SU-DHL-6 (cell line): Measurements from ENCODE around the gene MEF2D.

Experiments used
- H2AFZ ChIP-seq: fragments of 200-600 bp; sonication (generic); 2 replicates; pipeline ENCODE4 v1.6.1; 2014; ENCODE audit warnings: low read depth, mild to moderate bottlenecking, moderate library complexity, mixed read lengths, antibody characterized with exemption, low read length; ENCODE audit not compliant: severe bottlenecking
- H3F3A ChIP-seq: fragments of 200-600 bp; shearing (Covaris generic); 2 replicates; pipeline ENCODE4 v1.6.0; 2016; ENCODE audit warnings: antibody characterized with exemption, mild to moderate bottlenecking; ENCODE audit not compliant: insufficient read depth
- H3K27ac ChIP-seq: fragments of 200-600 bp; sonication (generic); 2 replicates; pipeline ENCODE4 v1.5.1; 2016; ENCODE audit warnings: low read depth, mild to moderate bottlenecking, low read length, moderate library complexity, mixed read lengths
- H3K27me3 ChIP-seq: fragments of 200-600 bp; sonication (generic), shearing (Covaris generic); 2 replicates; pipeline ENCODE4 v1.6.0; 2014; ENCODE audit warnings: mild to moderate bottlenecking, low read length
- H3K36me3 ChIP-seq: fragments of 200-600 bp; sonication (generic); 2 replicates; pipeline ENCODE4 v1.6.1; 2014; ENCODE audit warnings: mild to moderate bottlenecking, low read length, mixed read lengths
- H3K4me2 ChIP-seq: fragments of 300-600, 200-600 bp; shearing (Covaris generic), sonication (generic); 2 replicates; pipeline ENCODE4 v1.6.0; 2014; ENCODE audit warnings: low read length, low read depth, mild to moderate bottlenecking; ENCODE audit not compliant: poor library complexity, severe bottlenecking
- H3K4me3 ChIP-seq: fragments of 200-600 bp; sonication (generic); 2 replicates; pipeline ENCODE4 v1.5.1; 2014; ENCODE audit warnings: antibody characterized with exemption, low read length, mild to moderate bottlenecking, mixed read lengths; ENCODE audit not compliant: insufficient read depth, poor library complexity, severe bottlenecking
- H3K79me2 ChIP-seq: fragments of 200-600 bp; sonication (generic); 2 replicates; pipeline ENCODE4 v1.6.1; 2014; ENCODE audit warnings: mild to moderate bottlenecking, low read length, moderate library complexity; ENCODE audit not compliant: insufficient read depth
- H3K9ac ChIP-seq: fragments of 200-600 bp; sonication (generic); 2 replicates; pipeline ENCODE4 v1.7.0; 2014; ENCODE audit warnings: mild to moderate bottlenecking, low read length
- H3K9me2 ChIP-seq: fragments of 200-600 bp; sonication (generic); replicated peaks from 2 replicates; pipeline ENCODE4 v1.6.1; 2014; ENCODE audit warnings: low read length; ENCODE audit not compliant: insufficient read depth
- H3K9me3 ChIP-seq: fragments of 200-600 bp; sonication (generic); 2 replicates; pipeline ENCODE4 v1.6.1; 2014; ENCODE audit warnings: low read length, mixed read lengths; ENCODE audit not compliant: insufficient read depth
- H4K20me1 ChIP-seq: fragments of 200-600 bp; sonication (generic); 2 replicates; pipeline ENCODE4 v1.6.1; 2014; ENCODE audit warnings: low read depth, mild to moderate bottlenecking, antibody characterized with exemption, low read length, moderate library complexity, mixed read lengths
- EZH2phosphoT487 ChIP-seq: fragments of 200-600 bp; sonication (generic), shearing (Covaris generic); conservative IDR thresholded peaks from 2 replicates; pipeline ENCODE4 v1.6.1; 2018; ENCODE audit warnings: mild to moderate bottlenecking, antibody characterized with exemption, low read length, moderate library complexity, mixed read lengths
- TF ChIP-seq, protein P1 (sequence below): fragments of 200-600 bp; sonication (generic); IDR thresholded peaks from one replicate; pipeline ENCODE4 v1.5.1; 2017; ENCODE audit warnings: antibody characterized with exemption, mild to moderate bottlenecking, low read length, moderate library complexity; ENCODE audit not compliant: insufficient read depth, poor library complexity, severe bottlenecking

Gene MEF2D

GRCh38 chr1:156477526-156478249, 22.9 kb downstream of the MEF2D start:
- TF ChIP-seq EZH2phosphoT487, result no peak
- TF ChIP-seq, protein P1, sequence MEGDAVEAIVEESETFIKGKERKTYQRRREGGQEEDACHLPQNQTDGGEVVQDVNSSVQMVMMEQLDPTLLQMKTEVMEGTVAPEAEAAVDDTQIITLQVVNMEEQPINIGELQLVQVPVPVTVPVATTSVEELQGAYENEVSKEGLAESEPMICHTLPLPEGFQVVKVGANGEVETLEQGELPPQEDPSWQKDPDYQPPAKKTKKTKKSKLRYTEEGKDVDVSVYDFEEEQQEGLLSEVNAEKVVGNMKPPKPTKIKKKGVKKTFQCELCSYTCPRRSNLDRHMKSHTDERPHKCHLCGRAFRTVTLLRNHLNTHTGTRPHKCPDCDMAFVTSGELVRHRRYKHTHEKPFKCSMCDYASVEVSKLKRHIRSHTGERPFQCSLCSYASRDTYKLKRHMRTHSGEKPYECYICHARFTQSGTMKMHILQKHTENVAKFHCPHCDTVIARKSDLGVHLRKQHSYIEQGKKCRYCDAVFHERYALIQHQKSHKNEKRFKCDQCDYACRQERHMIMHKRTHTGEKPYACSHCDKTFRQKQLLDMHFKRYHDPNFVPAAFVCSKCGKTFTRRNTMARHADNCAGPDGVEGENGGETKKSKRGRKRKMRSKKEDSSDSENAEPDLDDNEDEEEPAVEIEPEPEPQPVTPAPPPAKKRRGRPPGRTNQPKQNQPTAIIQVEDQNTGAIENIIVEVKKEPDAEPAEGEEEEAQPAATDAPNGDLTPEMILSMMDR, result no peak
- Histone ChIP-seq H3K36me3 (peaks cover 3% of the 10 kb centered on the region; the same call in 1 of the 2 replicates), H3K27me3 (no peaks in the 10 kb centered on the region), H3F3A (peaks cover 14% of the 10 kb centered on the region), H3K9ac (no peak overlapping the region), H3K27ac (no peak overlapping the region), H3K9me2 (no peaks in the 10 kb centered on the region), H4K20me1 (no peaks in the 10 kb centered on the region), H3K4me2 (no peak overlapping the region), H2AFZ (no peak overlapping the region), H3K79me2 (no peaks in the 10 kb centered on the region), H3K9me3 (no peaks in the 10 kb centered on the region), H3K4me3 (no peak overlapping the region)

GRCh38 chr1:156476501-156477298, 23.9 kb downstream of the MEF2D start:
- no peak overlapping the region for H3K9ac ChIP-seq
- H3K4me3 ChIP-seq, result no peak overlapping the region
- no peak overlapping the region for H2AFZ ChIP-seq
- no peak overlapping the region for H3K4me2 ChIP-seq
- H3K36me3 ChIP-seq, result peaks cover 3% of the 10 kb centered on the region; the same call in 1 of the 2 replicates
- no peaks in the 10 kb centered on the region for H3K27me3 ChIP-seq
- no peak overlapping the region for H3K27ac ChIP-seq
- no peaks in the 10 kb centered on the region for H3K79me2 ChIP-seq
- H3K9me3 ChIP-seq, result no peaks in the 10 kb centered on the region
- H3K9me2 ChIP-seq, result no peaks in the 10 kb centered on the region
- peaks cover 6% of the 10 kb centered on the region for H3F3A ChIP-seq
- TF ChIP-seq EZH2phosphoT487, result no peak
- TF ChIP-seq, protein P1, result no peak
- H4K20me1 ChIP-seq, result no peaks in the 10 kb centered on the region

DNA sequence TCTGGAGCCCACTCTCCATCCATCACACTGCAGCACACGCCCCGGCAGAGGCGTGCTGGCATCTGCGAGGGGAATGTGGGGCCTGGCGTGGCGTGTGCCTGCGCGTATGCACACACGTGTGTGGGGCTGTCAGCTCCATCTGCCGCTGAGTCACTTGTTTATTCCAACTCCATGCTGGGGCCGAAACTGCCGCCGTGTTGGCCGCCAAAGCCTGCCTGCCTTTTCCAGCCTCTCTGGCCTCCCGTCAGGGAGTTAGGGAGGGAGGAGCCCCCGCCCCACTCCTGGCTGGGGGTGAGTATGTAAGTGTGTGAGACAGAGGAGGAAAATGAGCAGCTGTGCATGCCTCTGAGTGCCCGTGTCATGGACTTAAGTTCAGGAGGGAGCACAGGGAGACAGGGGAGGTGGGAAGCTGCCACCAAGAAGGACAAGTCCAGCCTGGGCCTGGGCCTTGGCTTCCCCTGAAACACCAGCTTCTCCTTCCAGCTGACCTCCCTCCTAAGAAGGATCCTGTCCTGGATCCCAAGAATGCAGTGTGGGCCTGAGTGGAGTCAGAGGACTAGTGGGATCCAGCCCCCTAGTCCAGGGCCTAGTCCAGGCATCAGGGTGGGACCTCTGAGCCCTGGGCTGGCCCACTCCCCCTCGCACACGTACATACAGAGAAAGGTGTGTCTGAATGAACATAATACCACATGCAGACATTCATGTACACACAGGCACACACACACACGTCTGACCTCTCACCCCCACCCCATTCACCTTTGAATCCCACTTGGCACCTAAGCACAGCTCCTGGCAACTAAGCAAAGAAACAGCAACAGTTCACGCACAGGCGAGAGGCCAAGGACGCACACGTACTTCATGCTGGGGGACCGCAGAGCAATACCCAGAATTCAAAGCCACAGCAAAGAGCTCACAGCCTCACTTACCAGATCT, 24.7 kb downstream of the MEF2D start:
- no peaks in the 10 kb centered on the region for H3F3A ChIP-seq
- no peak overlapping the region for H2AFZ ChIP-seq
- H3K4me2 ChIP-seq, result no peak overlapping the region
- H3K4me3 ChIP-seq, result no peak overlapping the region
- peaks cover 3% of the 10 kb centered on the region; the same call in 1 of the 2 replicates for H3K36me3 ChIP-seq
- no peak for TF ChIP-seq EZH2phosphoT487
- no peaks in the 10 kb centered on the region for H3K9me2 ChIP-seq
- no peak overlapping the region for H3K9ac ChIP-seq
- H3K27ac ChIP-seq, result no peak overlapping the region
- no peaks in the 10 kb centered on the region for H3K9me3 ChIP-seq
- H3K27me3 ChIP-seq, result no peaks in the 10 kb centered on the region
- no peaks in the 10 kb centered on the region for H3K79me2 ChIP-seq
- H4K20me1 ChIP-seq, result no peaks in the 10 kb centered on the region
